H9 (cell line): ENCODE results near the gene ILDR2. TPM values are rescaled to one million over a fixed set of nuclear protein-coding genes. Genes with fewer than 3 reads are reported as not detected.
A peak's percentile ranks its signal among the peaks of the same experiment; 100 is the strongest.

Source experiments
- DNase-seq: peaks from one replicate; pipeline ENCODE4 v3.0.0-alpha.2; 2017
- H2AFZ ChIP-seq: one replicate; pipeline ENCODE4 v1.6.1; 2013; ENCODE audit warnings: mild to moderate bottlenecking, low read length, control low read depth, moderate library complexity
- H2AK5ac ChIP-seq: 2 replicates; pipeline ENCODE4 v1.6.1; 2013; ENCODE audit warnings: low read length, control low read depth, mixed read lengths; ENCODE audit not compliant: insufficient read length
- H2BK120ac ChIP-seq: one replicate; pipeline ENCODE4 v1.6.1; 2013; ENCODE audit warnings: low read depth, mild to moderate bottlenecking, low read length, control low read depth, inconsistent platforms; ENCODE audit not compliant: poor library complexity, severe bottlenecking
- H2BK12ac ChIP-seq: 2 replicates; pipeline ENCODE4 v1.6.1; 2013; ENCODE audit warnings: low read length, control low read depth, mixed read lengths, low read depth; ENCODE audit not compliant: insufficient read length
- H2BK15ac ChIP-seq: 2 replicates; pipeline ENCODE4 v1.6.1; 2013; ENCODE audit warnings: low read depth, low read length, control low read depth
- H2BK20ac ChIP-seq: one replicate; pipeline ENCODE4 v1.6.1; 2013; ENCODE audit warnings: low read depth, mild to moderate bottlenecking, low read length, control low read depth, inconsistent platforms; ENCODE audit not compliant: poor library complexity, severe bottlenecking
- H2BK5ac ChIP-seq: 2 replicates; pipeline ENCODE4 v1.6.1; 2013; ENCODE audit warnings: low read length, control low read depth, mixed read lengths; ENCODE audit not compliant: insufficient read length
- H3K14ac ChIP-seq: 2 replicates; pipeline ENCODE4 v1.6.1; 2013; ENCODE audit warnings: low read length, control low read depth; ENCODE audit not compliant: insufficient read depth
- H3K18ac ChIP-seq: 2 replicates; pipeline ENCODE4 v1.6.1; 2013; ENCODE audit warnings: low read depth, mild to moderate bottlenecking, mixed read lengths, low read length, control low read depth; ENCODE audit not compliant: insufficient read length
- H3K23ac ChIP-seq: 2 replicates; pipeline ENCODE4 v1.6.1; 2013; ENCODE audit warnings: low read length, control low read depth, mixed read lengths, low read depth; ENCODE audit not compliant: insufficient read length
- H3K23me2 ChIP-seq: 2 replicates; pipeline ENCODE4 v1.6.1; 2013; ENCODE audit warnings: low read depth, mild to moderate bottlenecking, mixed read lengths, low read length, control low read depth; ENCODE audit not compliant: insufficient read length, poor library complexity, severe bottlenecking
- H3K27ac ChIP-seq: 2 replicates; pipeline ENCODE4 v1.5.1; 2013; ENCODE audit warnings: low read length, control low read depth, mixed read lengths, low read depth; ENCODE audit not compliant: insufficient read length
- H3K27me3 ChIP-seq: 2 replicates; pipeline ENCODE4 v1.6.1; 2013; ENCODE audit warnings: low read length, control low read depth, inconsistent platforms; ENCODE audit not compliant: insufficient read depth
- H3K4ac ChIP-seq: 2 replicates; pipeline ENCODE4 v1.6.1; 2013; ENCODE audit warnings: low read depth, mild to moderate bottlenecking, control low read depth, inconsistent platforms, low read length, moderate library complexity
- H3K4me1 ChIP-seq: 2 replicates; pipeline ENCODE4 v1.6.1; 2013; ENCODE audit warnings: low read length, control low read depth, inconsistent platforms; ENCODE audit not compliant: insufficient read depth
- H3K4me2 ChIP-seq: 2 replicates; pipeline ENCODE4 v1.6.1; 2013; ENCODE audit warnings: low read length, control low read depth, mixed read lengths; ENCODE audit not compliant: insufficient read length, insufficient read depth
- H3K56ac ChIP-seq: 2 replicates; pipeline ENCODE4 v1.6.1; 2013; ENCODE audit warnings: low read depth, mild to moderate bottlenecking, mixed read lengths, low read length, control low read depth; ENCODE audit not compliant: insufficient read length
- H3K79me1 ChIP-seq: 2 replicates; pipeline ENCODE4 v1.6.1; 2013; ENCODE audit warnings: low read depth, mild to moderate bottlenecking, moderate library complexity, low read length, control low read depth, inconsistent platforms; ENCODE audit not compliant: insufficient read depth, poor library complexity, severe bottlenecking
- H3K79me2 ChIP-seq: 2 replicates; pipeline ENCODE4 v1.6.1; 2013; ENCODE audit warnings: low read length, control low read depth, inconsistent platforms; ENCODE audit not compliant: insufficient read depth
- H3K9ac ChIP-seq: 2 replicates; pipeline ENCODE4 v1.6.1; 2013; ENCODE audit warnings: low read length, control low read depth, mixed read lengths; ENCODE audit not compliant: insufficient read length; ENCODE audit errors: extremely low read depth
- H3K9me3 ChIP-seq: one replicate; pipeline ENCODE4 v1.6.1; 2013; ENCODE audit warnings: low read depth, low read length, inconsistent platforms; ENCODE audit not compliant: control insufficient read depth
- H3T11ph ChIP-seq: one replicate; pipeline ENCODE4 v1.6.1; 2013; ENCODE audit warnings: mild to moderate bottlenecking, low read length, control low read depth, inconsistent platforms
- H4K20me1 ChIP-seq: one replicate; pipeline ENCODE4 v1.6.1; 2013; ENCODE audit not compliant: control insufficient read depth, insufficient read length, insufficient read depth
- H4K5ac ChIP-seq: 2 replicates; pipeline ENCODE4 v1.6.1; 2013; ENCODE audit warnings: low read depth, mild to moderate bottlenecking, mixed read lengths, low read length, control low read depth; ENCODE audit not compliant: insufficient read length
- H4K8ac ChIP-seq: replicated peaks from 2 replicates; pipeline ENCODE4 v1.6.1; 2013; ENCODE audit warnings: low read length, control low read depth, mixed read lengths, low read depth; ENCODE audit not compliant: insufficient read length
- H4K91ac ChIP-seq: 2 replicates; pipeline ENCODE4 v1.6.1; 2013; ENCODE audit warnings: low read depth, mild to moderate bottlenecking, moderate library complexity, mixed read lengths, low read length, control low read depth; ENCODE audit not compliant: insufficient read length
- H3K27ac Mint-ChIP-seq, 3 experiments: 2 replicates in 2 of 3; 3 replicates in 1 of 3; pipeline ENCODE4 v1.8.0; 2020 to 2021; ENCODE audit warnings: mixed read lengths in 3 of 3, mild to moderate bottlenecking in 1 of 3, moderate library complexity in 1 of 3
- H3K27me3 Mint-ChIP-seq: 2 replicates; pipeline ENCODE4 v1.8.0; 2021; ENCODE audit warnings: low read depth, mild to moderate bottlenecking, moderate library complexity, mixed read lengths
- H3K36me3 Mint-ChIP-seq, 3 experiments: 2 replicates in 2 of 3; 3 replicates in 1 of 3; pipeline ENCODE4 v1.8.0; 2020 to 2021; ENCODE audit warnings: low read depth in 3 of 3, mixed read lengths in 3 of 3; ENCODE audit not compliant: insufficient read depth in 1 of 3
- H3K4me1 Mint-ChIP-seq, 2 experiments: 2 replicates each; pipeline ENCODE4 v1.8.0; 2020; ENCODE audit warnings: mixed read lengths in 2 of 2
- H3K4me3 Mint-ChIP-seq, 2 experiments: 2 replicates in 1 of 2; 3 replicates in 1 of 2; pipeline ENCODE4 v1.8.0; 2020 to 2021; ENCODE audit warnings: mild to moderate bottlenecking in 2 of 2, mixed read lengths in 2 of 2, moderate library complexity in 1 of 2
- H3K9me3 Mint-ChIP-seq, 2 experiments: 2 replicates in 1 of 2; 3 replicates in 1 of 2; pipeline ENCODE4 v1.8.0; 2020; ENCODE audit warnings: mild to moderate bottlenecking in 2 of 2, mixed read lengths in 2 of 2, moderate library complexity in 1 of 2
- CTCF ChIP-seq: fragments of 200-600 bp; sonication (generic); conservative IDR thresholded peaks from 3 replicates; pipeline ENCODE4 v1.8.0; 2021; ENCODE audit warnings: antibody characterized with exemption, mild to moderate bottlenecking
- WGBS: extraction: QIAGEN DNeasy Blood & Tissue Kit; methylation state at CpG from one replicate; pipeline ENCODE4 v1.1.7; 2013; ENCODE audit warnings: missing lambda C conversion rate, low lambda C conversion rate, mixed read lengths; ENCODE audit not compliant: insufficient read length; ENCODE audit errors: extremely low coverage; 5-methylcytosine and 5-hydroxymethylcytosine counted together
- total RNA-seq: library from RNA; stranded (reverse); gene quantifications from 2 replicates; pipeline ENCODE4 v1.2.1, GENCODE V29; 2021

Gene ILDR2
- total RNA-seq, 1 experiment from 2014 or later, result 1.1 TPM

GRCh38 chr1:166870584-166870983 lies 104.8 kb downstream of the ILDR2 start:
- H3K79me1 ChIP-seq, result peaks cover 8% of the 10 kb centered on the region
- H3K56ac ChIP-seq, result no peak overlapping the region
- Mint-ChIP-seq H3K27me3 (no peaks in the 10 kb centered on the region), H3K9me3 (no peaks in the 10 kb centered on the region), H3K4me1 (peaks cover 21 to 24% of the 10 kb centered on the region in 2 experiments), H3K36me3 (peaks cover 18 to 45% (median 36%) of the 10 kb centered on the region in 3 experiments), H3K4me3 (no peak overlapping the region), H3K27ac (peak overlapping the region in 1 of 3 experiments; percentile 68; a peak in 2 of 7 replicates)
- H3K79me2 ChIP-seq, result peaks cover 17% of the 10 kb centered on the region; the same call in 1 of the 2 replicates
- peaks cover 6% of the 10 kb centered on the region for H3K23me2 ChIP-seq
- no peak overlapping the region for H3K27ac ChIP-seq
- no peak overlapping the region for H4K91ac ChIP-seq
- H4K8ac ChIP-seq, result no peak overlapping the region
- no peak overlapping the region for H3K23ac ChIP-seq
- no peak overlapping the region for H4K5ac ChIP-seq
- no peak overlapping the region; the same call in 1 of the 2 replicates for H3K14ac ChIP-seq
- no peak overlapping the region for H3K18ac ChIP-seq
- no peak for TF ChIP-seq CTCF
- no peak overlapping the region for H3K9ac ChIP-seq
- H2BK15ac ChIP-seq, result no peak overlapping the region
- no peak overlapping the region for H2AK5ac ChIP-seq
- H2AFZ ChIP-seq, result no peak overlapping the region
- no CpG with 5 or more reads among the region's 4 CpGs for WGBS
- H4K20me1 ChIP-seq, result no peaks in the 10 kb centered on the region
- no peak overlapping the region for H3T11ph ChIP-seq
- H2BK20ac ChIP-seq, result no peak overlapping the region
- H2BK12ac ChIP-seq, result no peak overlapping the region
- H3K4me1 ChIP-seq, result peaks cover 2% of the 10 kb centered on the region; the same call in 1 of the 2 replicates
- H2BK120ac ChIP-seq, result no peak overlapping the region
- no peak for DNase-seq
- H2BK5ac ChIP-seq, result no peak overlapping the region
- no peaks in the 10 kb centered on the region for H3K27me3 ChIP-seq
- H3K4me2 ChIP-seq, result no peak overlapping the region
- no peaks in the 10 kb centered on the region for H3K9me3 ChIP-seq
- no peak overlapping the region for H3K4ac ChIP-seq
